ENCODE results near the gene PELO.

The PELO gene

DNA sequence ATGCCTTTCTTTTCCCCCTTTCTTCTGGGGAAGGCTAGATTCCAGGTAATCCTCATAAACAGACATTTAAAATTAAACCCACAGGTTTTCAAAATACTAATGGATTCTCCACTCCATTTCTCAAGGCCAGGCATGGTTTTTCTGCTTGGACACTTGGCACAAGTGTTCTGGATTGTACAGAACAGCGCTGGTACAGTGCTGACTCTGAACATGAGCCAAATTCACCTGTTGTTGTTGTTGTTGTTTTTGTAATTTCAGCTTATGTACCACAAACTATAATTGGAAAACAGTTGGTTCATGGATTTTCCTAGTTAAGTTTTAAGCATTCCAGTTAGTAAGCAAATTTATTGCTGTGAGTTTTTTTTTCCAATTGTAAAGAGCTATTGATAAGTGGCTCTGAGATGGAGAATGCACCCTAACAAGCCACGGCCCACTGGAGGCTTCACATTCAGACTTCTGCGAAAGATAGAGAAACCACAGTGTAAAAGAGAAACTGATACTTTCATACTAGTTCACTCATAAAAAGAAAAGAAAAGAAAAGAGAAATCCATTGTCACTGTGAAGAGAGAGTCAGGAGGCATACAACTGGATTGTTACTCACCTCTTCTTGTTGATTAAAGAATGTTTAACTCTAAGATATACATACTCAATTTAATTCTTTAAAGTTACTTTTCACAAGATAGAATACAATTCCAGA is 16.2 kb upstream of the PELO start:
- DNase-seq (ENCODE audit: low read depth, low spot score): no peak

DNA sequence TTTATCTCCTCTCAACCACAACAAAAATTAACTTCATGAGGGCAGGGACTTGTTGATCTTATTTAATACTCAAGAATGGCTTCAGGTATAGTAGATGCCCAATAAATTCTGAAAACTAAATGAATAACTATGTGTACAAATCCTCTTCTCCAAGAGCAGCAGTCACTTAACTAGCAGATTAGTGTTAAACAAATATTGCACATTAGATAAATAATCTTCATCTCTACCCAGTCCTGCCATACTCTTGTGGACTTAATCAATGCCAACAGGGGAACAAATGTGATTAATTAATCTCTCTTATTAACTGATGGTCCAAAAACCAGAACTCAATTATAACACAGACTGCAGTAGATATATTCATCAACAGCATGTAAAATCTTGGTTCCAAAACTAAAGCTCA is 15.0 kb upstream of the PELO start:
- no peak for DNase-seq (ENCODE audit: low read depth, low spot score)

DNA sequence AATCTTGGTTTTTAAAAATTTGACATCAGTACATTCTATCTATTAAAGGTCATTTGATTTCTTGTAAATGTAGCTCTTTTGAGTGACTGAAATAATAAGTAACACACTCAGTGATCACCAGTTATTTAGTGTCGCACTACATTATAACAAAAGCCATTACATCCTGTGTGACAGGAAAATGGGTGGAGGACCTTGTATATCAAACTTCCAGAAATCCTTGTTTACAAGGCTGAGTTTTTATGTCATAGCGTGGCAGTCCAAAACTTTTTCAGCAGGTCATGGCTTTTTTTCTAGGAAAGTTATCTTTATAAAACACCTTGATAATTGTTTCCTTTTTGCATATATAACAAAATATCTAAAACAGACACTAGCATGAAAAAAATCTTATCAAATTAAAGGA is 14.4 kb upstream of the PELO start:
- DNase-seq (ENCODE audit: low read depth, low spot score): no peak

DNA sequence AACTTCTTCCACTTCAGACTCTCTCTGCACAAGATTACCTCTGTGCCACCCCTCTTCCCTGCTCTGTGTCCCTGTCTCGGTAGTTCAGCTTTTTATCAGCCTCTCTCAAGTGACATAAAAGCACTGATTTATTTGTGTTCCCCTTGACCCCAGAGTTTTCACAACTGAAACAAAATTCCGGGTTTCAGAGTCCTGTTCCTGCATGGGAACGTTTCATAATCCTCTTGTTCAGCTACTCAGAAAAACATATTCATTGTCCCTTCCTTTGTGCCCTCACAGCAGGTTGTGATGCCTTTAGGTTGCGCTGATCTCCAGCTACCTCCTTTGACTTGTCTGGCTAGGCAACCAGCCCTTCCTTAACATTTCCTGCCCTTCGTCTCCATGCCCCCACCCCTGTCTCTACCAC is 13.7 kb upstream of the PELO start:
- DNase-seq (ENCODE audit: low read depth, low spot score): no peak

DNA sequence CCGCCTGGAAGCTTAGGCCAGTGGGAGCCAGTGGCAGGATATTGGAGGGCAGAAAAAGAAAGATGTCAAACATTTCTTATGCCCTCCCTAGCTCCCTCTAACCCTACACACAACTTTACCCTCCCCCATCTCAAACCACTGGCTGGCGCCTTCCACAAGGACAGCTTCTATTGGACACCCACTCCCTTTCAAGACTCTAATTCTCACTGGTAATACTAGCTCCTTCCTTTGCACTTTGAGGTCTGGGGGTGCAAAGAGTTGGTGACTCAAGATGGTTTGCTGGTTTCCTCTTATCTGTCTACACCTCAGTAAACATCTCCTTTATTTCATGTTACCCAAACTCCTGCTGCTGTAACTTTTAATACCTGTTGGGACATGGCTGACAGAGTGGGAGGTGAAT is 11.6 kb upstream of the PELO start:
- DNase-seq (ENCODE audit: low read depth, low spot score): no peak

DNA sequence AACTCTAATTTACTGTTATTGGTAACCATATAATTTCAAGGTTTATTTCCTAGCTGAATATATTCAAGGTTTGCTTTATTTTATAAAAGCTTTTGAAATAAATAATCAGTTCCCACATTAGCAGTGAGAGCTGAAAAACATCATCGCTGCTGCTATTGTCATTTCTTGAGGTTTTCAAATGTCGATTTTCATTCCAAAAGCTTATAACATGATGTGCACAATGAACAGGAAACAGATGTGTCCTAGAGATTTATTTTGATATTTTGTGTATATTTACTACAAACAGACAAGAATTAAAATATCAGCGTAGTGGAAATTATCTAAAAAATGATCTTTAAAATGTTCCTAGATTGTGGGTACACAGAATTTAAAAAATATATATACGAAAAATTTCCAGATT is 10.5 kb upstream of the PELO start:
- DNase-seq (ENCODE audit: low read depth, low spot score): no peak

DNA sequence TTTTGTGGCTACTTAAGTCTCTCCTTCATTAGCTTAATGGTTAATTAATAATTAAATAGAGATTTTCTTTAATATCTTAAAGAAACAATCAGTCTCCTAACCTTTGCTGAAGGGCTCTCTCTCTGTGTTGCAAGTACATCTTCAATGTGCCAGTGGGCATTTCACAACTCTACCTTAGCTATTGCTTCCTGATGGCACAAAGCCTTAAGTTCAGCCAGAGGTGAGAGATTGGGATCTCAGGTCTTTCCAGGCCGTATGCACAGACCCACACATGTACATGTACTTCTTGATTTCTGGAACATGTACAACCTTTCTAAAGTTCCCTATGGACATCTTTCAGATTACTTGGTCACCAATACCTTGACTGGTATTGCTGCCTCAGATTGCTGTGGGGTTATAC is 8.9 kb upstream of the PELO start:
- DNase-seq (ENCODE audit: low read depth, low spot score): no peak

DNA sequence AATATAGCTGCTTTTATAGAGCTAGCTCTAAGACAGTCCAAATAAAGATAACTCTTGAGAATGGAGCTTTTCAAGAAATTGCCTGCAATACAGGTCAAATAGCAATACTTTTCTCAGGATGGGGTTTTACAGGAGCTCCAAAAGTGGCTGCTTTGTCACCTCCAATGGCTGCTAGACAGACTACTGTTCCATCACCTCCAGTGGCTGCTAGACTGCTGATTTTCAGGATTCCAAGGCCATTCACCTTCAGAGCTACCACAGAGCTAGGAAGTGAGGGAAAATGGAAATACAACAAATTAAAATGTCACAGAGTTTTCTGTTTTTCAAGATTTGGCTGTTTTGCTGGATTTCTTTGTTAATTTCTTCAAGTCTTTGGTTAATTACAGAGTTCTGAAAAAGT is 8.5 kb upstream of the PELO start:
- no peak for DNase-seq (ENCODE audit: low read depth, low spot score)

DNA sequence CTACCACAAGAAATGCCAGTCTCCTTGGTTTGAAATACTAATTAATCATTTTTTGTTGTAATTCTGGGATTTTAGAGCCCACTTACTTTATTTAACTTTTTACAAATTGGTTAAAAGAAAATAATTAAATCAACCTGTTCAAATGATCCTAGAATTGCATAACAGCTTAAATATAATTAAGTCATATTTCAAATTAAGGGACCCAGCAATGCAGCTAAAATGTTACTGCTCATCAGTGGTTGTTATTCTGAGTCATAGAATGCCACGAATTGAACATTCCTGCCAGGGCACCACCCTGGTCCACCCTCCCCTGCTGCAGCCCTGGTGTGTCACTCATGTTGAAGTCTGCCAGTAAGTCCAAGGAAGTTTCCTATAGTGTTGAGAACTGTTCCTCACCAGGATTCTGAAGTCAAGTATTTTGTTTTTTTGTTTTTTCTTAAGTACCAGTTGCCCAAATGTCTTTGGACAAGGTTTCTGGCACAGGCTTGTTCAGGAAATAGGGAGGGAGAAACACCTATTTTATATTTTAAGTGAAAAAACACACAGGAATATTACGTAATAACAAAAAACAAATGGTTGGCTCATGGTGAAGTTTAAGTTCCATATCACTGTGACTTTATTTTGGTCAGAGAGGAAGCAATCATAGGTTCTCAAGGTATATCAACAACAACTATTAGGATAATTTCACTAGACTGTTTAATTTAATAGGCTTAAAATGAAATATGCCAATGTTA is 4.3 kb upstream of the PELO start:
- DNase-seq (ENCODE audit: low read depth, low spot score): no peak

DNA sequence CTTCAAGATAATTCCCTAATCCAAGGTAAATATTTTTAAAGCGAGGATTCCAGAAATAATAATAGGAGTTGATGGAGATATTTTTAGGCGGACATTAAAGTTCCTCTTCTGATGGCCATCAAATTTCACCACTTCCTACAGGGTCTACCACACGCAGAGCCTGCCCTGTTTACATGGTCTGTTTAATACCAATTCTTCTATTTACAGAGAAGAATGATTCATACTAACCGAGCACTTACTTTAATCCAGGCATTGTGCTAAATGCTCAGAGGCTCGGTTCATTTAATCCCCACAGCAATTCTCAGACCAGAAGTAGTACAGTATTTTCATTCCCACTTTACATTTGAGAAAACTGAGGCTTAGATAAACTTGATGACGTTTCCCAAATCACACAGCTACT is 3.0 kb upstream of the PELO start:
- no peak for DNase-seq (ENCODE audit: low read depth, low spot score)

DNA sequence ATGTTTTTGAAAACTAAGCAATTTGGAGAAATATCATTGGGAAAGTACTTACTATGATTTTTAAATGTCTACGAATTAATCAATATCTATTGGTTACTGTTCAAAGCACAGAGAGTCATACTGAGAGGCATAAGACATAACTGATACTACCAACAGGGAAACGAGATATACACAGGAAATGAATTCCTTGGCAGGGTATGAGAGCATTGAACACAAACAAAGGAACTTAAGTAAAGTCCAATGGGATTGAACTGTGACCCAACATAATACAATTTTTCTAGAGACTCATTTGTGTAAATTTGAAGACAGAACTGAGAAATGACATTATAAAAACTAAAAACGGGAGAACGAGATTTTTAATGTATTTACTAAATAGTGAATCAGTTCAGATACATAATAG is 1.3 kb upstream of the PELO start:
- no peak for DNase-seq (ENCODE audit: low read depth, low spot score)

DNA sequence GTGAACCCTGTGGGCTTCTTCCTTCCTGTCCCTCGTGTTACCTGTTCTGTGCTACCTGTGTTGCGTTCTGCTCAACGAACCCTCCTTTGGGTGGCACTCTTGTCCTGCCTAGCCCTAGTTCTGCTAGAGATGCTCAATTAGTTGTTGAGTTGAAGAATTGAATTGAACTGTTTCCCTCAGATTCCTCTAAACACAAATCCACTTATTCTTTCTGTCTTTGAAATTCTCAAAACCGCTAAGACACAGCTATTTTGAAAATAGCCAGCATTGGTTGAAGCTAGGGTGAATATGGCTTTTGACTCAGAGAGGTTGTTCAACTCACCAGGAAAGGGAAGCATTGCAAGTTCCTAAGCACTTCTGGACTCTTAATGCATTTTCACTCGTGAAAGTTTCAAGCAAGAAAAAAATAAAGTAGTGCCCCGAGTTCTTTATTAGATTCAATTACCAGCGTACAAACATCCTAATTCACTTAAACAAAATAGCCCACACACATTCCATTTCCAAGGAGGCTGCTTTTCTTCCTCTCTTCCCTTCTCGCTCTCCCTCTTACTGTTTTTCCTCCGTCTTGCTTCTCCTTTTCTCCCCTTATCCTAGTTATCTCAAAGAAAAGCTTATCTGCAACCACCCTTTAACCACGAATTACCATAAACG is 642 bp upstream of the PELO start:
- peak; percentile 23 for DNase-seq (ENCODE audit: low read depth, low spot score)

DNA sequence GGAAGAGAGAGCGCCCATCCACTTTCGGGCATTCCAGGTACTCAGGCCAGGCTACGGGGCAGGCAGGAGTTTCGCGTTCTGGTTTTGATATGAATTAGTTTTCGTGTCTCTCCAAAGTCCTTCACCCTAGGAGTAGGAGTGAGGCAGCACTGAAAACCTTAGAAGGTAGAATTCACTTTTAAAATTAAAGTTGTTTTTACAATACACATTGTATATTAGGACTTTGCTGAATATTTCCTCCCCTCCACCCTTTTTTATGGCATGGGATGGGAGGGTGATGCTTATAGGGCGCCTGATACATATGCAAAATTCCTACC is 747 bp downstream of the PELO start:
- no peak for DNase-seq (ENCODE audit: low read depth, low spot score)

DNA sequence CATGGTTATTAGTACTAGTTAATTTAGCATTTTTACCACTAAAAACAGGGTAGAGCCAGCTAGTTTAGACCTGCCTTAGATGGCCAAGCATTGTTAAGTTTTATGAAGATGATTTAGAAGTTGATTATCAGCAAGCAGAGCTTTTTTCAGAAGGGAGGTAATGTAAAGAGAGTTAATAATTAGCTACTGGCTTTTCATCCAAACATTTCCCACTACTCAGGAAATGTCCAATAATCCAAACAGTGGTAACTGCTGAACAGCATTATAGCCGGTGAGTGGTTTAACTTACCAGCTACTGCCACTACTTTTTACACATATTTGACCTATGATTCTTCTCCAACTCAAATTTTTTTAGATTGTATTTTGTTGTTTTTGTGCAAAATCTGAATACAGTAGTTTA is 1.7 kb downstream of the PELO start:
- no peak for DNase-seq (ENCODE audit: low read depth, low spot score)

DNA sequence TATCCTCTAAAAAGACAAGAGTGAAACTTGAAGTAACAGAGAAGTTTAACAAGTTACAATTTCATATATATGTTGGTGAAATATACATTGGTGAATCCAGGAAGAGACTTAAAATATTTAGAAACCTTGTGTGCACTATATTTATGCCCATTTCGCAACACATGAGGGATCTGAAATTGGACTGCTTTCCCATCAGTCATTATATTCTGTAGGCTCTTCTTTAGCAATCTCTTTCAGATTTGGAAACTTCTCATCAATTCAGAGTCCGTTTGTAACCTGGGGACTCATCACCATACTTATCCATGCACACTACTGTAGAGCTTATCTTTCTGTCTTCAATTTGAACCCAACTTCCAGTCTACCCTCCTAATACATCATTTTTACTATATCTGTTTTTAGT is 2.1 kb downstream of the PELO start:
- DNase-seq (ENCODE audit: low read depth, low spot score): no peak

DNA sequence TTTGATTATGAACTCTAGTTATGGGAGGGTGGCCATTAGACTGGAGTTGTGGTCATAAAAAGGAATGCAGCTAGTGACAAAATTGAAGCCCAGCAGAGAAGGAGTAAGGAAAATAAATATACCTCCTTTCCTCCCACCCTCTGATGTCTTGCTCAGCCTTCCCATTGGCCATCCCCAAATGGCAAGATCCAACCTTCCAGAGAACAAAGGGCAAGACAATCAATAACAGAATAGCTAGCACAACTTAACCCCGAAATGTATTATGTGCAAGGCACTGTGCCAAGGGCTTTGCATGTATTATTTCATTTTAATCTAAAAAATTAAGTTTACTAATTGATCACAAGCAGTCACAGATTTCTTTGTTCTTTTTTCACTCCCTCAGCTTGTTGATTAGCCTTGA is 3.6 kb downstream of the PELO start:
- DNase-seq (ENCODE audit: low read depth, low spot score): no peak

DNA sequence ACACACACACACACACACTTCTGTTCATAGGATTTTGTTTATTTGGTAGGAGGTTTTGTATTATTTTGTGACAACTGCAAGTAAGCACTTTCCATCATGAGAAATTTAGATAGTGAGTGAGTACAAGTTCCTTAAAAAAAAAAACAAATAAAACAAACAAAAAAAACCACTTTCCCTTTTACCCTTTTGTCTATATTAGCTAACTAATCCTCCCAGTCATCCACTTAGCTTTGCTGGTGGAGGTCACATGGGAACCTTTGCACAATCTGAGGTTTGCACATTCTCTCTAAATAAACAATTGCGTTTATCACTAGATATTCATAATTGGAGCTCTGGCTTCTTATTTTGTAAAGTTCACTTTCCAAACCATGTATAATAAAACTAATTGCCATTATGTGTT is 6.8 kb downstream of the PELO start:
- DNase-seq (ENCODE audit: low read depth, low spot score): no peak

DNA sequence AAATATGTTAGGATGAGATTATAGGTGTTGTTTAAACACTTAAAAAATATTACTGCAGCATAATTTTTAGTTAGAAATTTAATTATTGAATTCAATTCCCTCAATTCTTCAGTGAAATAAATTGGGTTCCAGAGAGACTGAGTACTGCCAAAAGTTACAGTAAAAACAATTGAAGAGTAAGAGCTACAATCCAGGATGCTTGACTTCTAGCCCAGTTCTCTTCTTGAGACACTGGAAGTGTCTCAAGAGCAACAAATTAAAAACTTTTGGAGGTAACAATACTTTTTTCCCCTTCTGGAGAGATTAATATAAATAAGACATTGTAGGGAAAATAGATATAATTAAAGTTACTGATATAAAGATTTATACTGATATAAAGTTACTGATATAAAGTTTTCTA is 8.3 kb downstream of the PELO start:
- DNase-seq (ENCODE audit: low read depth, low spot score): no peak

DNA sequence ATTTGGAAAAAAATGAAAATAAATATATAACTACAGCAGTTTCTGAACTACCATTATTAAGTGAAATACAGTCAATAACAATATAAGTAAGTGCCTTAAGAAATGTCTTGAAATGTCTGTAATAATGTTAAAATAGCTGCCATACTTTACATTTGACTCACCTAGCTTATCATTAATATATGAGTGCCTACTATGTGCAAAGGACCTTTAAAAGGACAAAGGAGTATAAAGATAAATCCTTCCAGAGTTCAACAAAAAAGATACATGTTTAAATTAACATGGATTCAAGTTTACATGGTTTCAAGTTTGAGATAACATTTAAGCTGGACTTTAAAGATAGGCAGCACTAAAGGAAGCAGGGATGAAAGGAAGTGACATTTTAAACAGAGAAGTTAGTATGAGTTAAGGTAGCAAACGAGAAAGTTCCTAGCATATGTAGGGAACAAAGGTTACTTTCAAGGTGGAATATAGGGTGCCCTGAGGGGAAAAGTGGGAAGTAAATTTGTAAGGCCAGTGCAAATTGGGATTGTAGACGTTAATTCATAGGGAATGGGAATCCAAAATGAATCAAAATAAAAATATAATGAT is 8.9 kb downstream of the PELO start:
- DNase-seq (ENCODE audit: low read depth, low spot score): no peak

DNA sequence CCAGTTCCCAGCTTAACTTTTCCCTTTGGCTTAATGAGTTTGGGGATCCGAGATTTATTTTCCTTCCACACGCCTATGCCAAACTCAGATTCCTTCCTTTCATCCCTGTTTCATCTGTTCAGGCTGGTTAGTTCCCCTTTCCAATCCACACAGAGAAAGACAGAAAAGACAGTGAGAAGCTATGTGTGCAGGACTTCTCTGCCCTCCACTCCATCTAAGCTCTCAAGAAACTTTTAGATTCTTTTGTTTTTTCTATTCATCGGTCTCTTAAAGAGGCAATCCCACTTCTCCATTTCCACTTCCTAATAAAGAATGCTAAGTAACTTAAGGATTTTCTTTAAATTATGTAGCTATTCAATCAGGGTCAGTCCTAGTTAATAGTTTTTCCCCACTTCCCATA is 11.2 kb downstream of the PELO start:
- DNase-seq (ENCODE audit: low read depth, low spot score): no peak

DNA sequence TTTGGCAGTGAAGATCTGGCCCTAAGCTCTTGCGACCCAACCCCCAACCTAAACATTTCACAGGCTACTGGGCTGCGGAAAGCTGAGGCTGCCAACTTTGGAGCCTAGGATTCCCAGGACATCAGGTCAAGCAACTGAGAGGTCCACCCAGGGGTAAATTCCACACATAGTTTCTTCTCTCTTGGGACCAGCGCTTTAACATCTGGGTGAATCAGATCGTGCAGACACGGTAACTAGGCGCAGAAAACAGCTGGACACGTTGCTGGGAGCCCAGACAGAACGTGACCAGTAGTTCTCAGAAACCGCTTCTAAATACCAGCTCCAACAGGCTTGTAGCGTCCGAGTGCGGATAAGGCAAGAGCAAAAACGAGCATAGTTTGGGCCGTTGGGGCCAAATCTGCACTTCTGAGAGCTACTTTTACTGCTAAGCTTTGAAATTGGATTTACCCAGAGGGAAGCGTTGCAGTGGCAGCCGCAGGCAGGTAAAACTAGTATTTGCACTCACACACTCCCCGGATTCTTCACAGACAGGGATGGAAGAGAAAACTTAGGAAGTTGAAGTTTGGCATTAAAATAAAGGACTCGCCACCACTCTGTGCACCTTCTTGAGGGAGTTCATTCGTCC is 11.8 kb downstream of the PELO start:
- DNase-seq (ENCODE audit: low read depth, low spot score): peak; percentile 93

DNA sequence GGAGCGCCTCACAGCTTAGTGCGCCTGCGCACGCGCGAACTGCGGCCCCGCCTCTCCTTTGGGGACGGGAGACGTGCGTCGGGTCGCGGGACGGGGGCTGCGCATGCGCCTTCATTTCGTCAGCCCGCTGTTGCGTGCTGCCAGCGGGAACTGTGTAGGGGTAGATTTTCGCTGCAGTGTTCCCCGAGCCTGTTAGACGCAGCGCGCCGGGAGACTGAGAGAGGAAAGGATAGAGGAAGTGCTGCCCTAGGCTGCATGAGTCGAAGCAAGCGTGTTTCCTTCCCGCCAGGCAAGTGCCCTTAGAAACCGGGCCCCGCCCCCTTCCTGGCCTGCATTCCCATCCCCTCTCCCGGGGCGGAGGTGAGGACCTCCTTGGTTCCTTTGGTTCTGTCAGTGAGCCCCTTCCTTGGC is 12.3 kb downstream of the PELO start:
- DNase-seq (ENCODE audit: low read depth, low spot score): peak; percentile 96

Data from ELF-1 (cell line).